Smooth muscle cell (in vitro differentiated cells): ENCODE data around the gene LRRC4. TPM values are rescaled to one million over a fixed set of nuclear protein-coding genes. Genes with fewer than 3 reads are reported as not detected.

ENCODE experiments used
- DNase-seq: peaks from one replicate; lab custom pipeline; 2025; ENCODE audit not compliant: unreplicated experiment; lab: John Stamatoyannopoulos, UW
- H2AFZ ChIP-seq: fragments of 200-600 bp; sonication (generic); 2 replicates; pipeline ENCODE4 v1.6.0; 2016; ENCODE audit warnings: antibody characterized with exemption, low read depth, mild to moderate bottlenecking
- H3F3A ChIP-seq: fragments of 200-600 bp; sonication (generic); 2 replicates; pipeline ENCODE4 v1.6.0; 2017; ENCODE audit warnings: antibody characterized with exemption, low read depth
- H3K27ac ChIP-seq: fragments of 200-600 bp; sonication (generic); 2 replicates; pipeline ENCODE4 v1.5.1; 2016; ENCODE audit warnings: low read depth, mild to moderate bottlenecking
- H3K27me3 ChIP-seq: fragments of 200-600 bp; sonication (generic); 2 replicates; pipeline ENCODE4 v1.6.1; 2016; ENCODE audit warnings: low read depth, mild to moderate bottlenecking
- H3K36me3 ChIP-seq: fragments of 200-600 bp; sonication (generic); 2 replicates; pipeline ENCODE4 v1.5.1; 2016; ENCODE audit warnings: low read depth
- H3K4me1 ChIP-seq: fragments of 200-600 bp; sonication (generic); 2 replicates; pipeline ENCODE4 v1.5.1; 2016; ENCODE audit warnings: low read depth
- H3K4me2 ChIP-seq: fragments of 200-600 bp; sonication (generic); 2 replicates; pipeline ENCODE4 v1.6.0; 2016; ENCODE audit warnings: mild to moderate bottlenecking
- H3K4me3 ChIP-seq: fragments of 200-600 bp; sonication (generic); 2 replicates; pipeline ENCODE4 v1.5.1; 2016; ENCODE audit warnings: mild to moderate bottlenecking
- H3K79me2 ChIP-seq: fragments of 200-600 bp; sonication (generic); 2 replicates; pipeline ENCODE4 v1.6.0; 2016; ENCODE audit warnings: low read depth, mild to moderate bottlenecking
- H3K9ac ChIP-seq: fragments of 200-600 bp; sonication (generic); 2 replicates; pipeline ENCODE4 v1.6.0; 2016; ENCODE audit warnings: low read depth
- H3K9me3 ChIP-seq: fragments of 200-600 bp; sonication (generic); replicated peaks from 2 replicates; pipeline ENCODE4 v1.5.1; 2016; ENCODE audit warnings: low read depth
- H4K20me1 ChIP-seq: fragments of 200-600 bp; sonication (generic); 2 replicates; pipeline ENCODE4 v1.6.0; 2016; ENCODE audit warnings: low read depth
- CTCF ChIP-seq: fragments of 200-600 bp; sonication (generic); IDR thresholded peaks from 2 replicates; pipeline ENCODE4 v1.5.1; 2017; ENCODE audit warnings: borderline replicate concordance, mild to moderate bottlenecking, antibody characterized with exemption; ENCODE audit not compliant: insufficient read depth, poor library complexity, severe bottlenecking
- WGBS: methylation state at CpG from one replicate; pipeline ENCODE4 v1.1.7; 2016; ENCODE audit warnings: low lambda C conversion rate; 5-methylcytosine and 5-hydroxymethylcytosine counted together
- polyA plus RNA-seq: library from polyadenylated mRNA; unstranded; fragments of >200 nt; fragmentation: Nextera tagmentation; extraction: Ambion mirVana; gene quantifications from 2 replicates; pipeline ENCODE4 v1.2.1, GENCODE V29; 2016
- total RNA-seq: library from RNA; depleted of rRNA; stranded (reverse); fragments of >200 nt; gene quantifications from 2 replicates; pipeline ENCODE4 v1.2.3, GENCODE V29; 2014

Gene LRRC4
- total and polyA plus RNA-seq, 2 experiments from 2014 or later, result not detected

DNA sequence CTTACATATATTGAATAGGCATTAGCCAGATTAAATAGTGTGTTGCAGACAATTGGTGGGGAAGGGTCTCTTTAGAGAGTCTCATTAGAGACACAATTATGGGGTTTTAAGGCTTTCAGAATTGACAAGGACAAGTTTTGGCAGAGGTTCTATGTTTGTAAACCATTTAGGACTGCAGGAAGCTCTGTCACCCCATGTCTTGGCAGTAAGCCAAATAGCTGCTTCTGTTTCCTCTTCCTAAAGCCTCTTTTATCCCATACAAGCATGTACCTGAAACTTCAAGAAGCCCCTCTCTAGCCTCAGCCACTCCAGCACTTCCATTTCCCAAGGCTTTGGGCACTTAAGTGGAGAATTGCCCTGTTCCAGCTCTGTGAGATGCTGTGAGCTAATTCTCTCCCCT is 21.8 kb upstream of the LRRC4 start:
- no peak for TF ChIP-seq CTCF
- no peaks in the 10 kb centered on the region for H3K27me3 ChIP-seq
- peaks cover 100% of the 10 kb centered on the region for H4K20me1 ChIP-seq

GRCh38 chr7:128052404-128052803 is 21.2 kb upstream of the LRRC4 start:
- no peaks in the 10 kb centered on the region for H3K9me3 ChIP-seq
- 97% methylated on average over 9 of the region's 9 CpGs for WGBS
- no peak for TF ChIP-seq CTCF
- no peak overlapping the region for H3K9ac ChIP-seq
- no peaks in the 10 kb centered on the region for H3K79me2 ChIP-seq
- no peaks in the 10 kb centered on the region for H3F3A ChIP-seq
- no peaks in the 10 kb centered on the region for H3K36me3 ChIP-seq
- H2AFZ ChIP-seq, result no peak overlapping the region
- no peak for DNase-seq
- no peak overlapping the region for H3K4me2 ChIP-seq
- H3K4me1 ChIP-seq, result peaks cover 7% of the 10 kb centered on the region
- no peak overlapping the region for H3K27ac ChIP-seq
- H3K4me3 ChIP-seq, result no peak overlapping the region
- no peaks in the 10 kb centered on the region for H3K27me3 ChIP-seq
- peaks cover 100% of the 10 kb centered on the region for H4K20me1 ChIP-seq

More for the DNA sequence above, 21.8 kb upstream of the LRRC4 start:
- H3F3A ChIP-seq, result no peaks in the 10 kb centered on the region
- no peaks in the 10 kb centered on the region for H3K36me3 ChIP-seq
- H3K79me2 ChIP-seq, result no peaks in the 10 kb centered on the region
- H3K4me2 ChIP-seq, result no peak overlapping the region
- DNase-seq, result no peak
- no peak overlapping the region for H3K4me3 ChIP-seq
- no peak overlapping the region for H3K9ac ChIP-seq
- no peaks in the 10 kb centered on the region for H3K9me3 ChIP-seq
- H3K4me1 ChIP-seq, result peaks cover 7% of the 10 kb centered on the region
- no peak overlapping the region for H3K27ac ChIP-seq
- no peak overlapping the region for H2AFZ ChIP-seq

DNA sequence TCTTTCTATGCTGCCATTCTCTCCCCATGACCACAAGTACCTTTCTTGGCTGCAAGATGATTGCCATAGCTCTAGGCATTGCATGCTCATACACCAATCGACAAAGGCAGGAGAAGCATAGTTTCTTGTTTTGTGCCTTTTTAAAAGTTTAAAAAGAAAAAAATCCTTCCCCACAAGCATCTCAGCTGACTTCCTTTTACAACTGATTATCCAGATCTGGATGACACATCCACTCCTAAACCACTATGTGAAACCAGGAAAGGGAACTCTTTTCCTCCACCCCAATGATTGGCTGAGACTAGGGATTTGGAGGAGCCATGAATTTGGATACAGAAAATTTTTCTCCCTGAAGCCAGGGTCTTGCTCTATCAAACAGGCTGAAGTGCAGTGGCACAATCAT is 14.5 kb upstream of the LRRC4 start:
- Histone ChIP-seq H3K36me3 (no peaks in the 10 kb centered on the region), H3K27me3 (no peaks in the 10 kb centered on the region), H3F3A (no peaks in the 10 kb centered on the region), H3K4me3 (no peak overlapping the region), H3K4me2 (no peak overlapping the region), H3K4me1 (no peaks in the 10 kb centered on the region), H3K27ac (no peak overlapping the region), H3K9me3 (no peaks in the 10 kb centered on the region), H3K79me2 (no peaks in the 10 kb centered on the region), H2AFZ (no peak overlapping the region), H4K20me1 (peaks cover 98% of the 10 kb centered on the region), H3K9ac (no peak overlapping the region)
- no peak for TF ChIP-seq CTCF
- 83% methylated on average over 1 of the region's 1 CpG for WGBS
- no peak for DNase-seq

- H3K79me2 ChIP-seq, result no peaks in the 10 kb centered on the region
- no peak overlapping the region for H2AFZ ChIP-seq
- no peak overlapping the region for H3K9ac ChIP-seq
- no peak overlapping the region for H3K4me2 ChIP-seq
- peaks cover 98% of the 10 kb centered on the region for H4K20me1 ChIP-seq
- H3K27me3 ChIP-seq, result no peaks in the 10 kb centered on the region
- no peaks in the 10 kb centered on the region for H3K36me3 ChIP-seq
- no peaks in the 10 kb centered on the region for H3F3A ChIP-seq
- H3K27ac ChIP-seq, result no peak overlapping the region
- no peak for DNase-seq
- WGBS, result 71% methylated on average over 1 of the region's 1 CpG
- no peak overlapping the region for H3K4me3 ChIP-seq
- TF ChIP-seq CTCF, result no peak
- no peaks in the 10 kb centered on the region for H3K9me3 ChIP-seq
- no peaks in the 10 kb centered on the region for H3K4me1 ChIP-seq
Measured at GRCh38 chr7:128045158-128045557, 13.9 kb upstream of the LRRC4 start.
